IMR-90 (cell line): ENCODE measurements around the gene MYO1C. TPM values are rescaled to one million over a fixed set of nuclear protein-coding genes. Genes with fewer than 3 reads are reported as not detected.

Source experiments
- ATAC-seq: fragments of 200-7000 bp; cut with Tn5 transposase; 2 replicates; pipeline ENCODE4 v1.9.1; 2020; ENCODE audit warnings: low read depth, mild to moderate bottlenecking, moderate library complexity
- BruUV-seq: library from RNA; stranded (reverse); fragments of 400-500 nt; replicated peaks from 2 replicates; lab custom pipeline; 2021; lab: Mats Ljungman, UMichigan
- CTCF ChIA-PET: fragments of 300-600 bp; formaldehyde crosslinking; extraction: SDS; loops from one replicate; lab custom pipeline; 2021; ENCODE audit warnings: antibody characterized with exemption; lab: Yijun Ruan, JAX
- POLR2A ChIA-PET: fragments of 300-600 bp; sonication (Branson Sonifier 250); formaldehyde crosslinking; loops from one replicate; lab custom pipeline; 2022; ENCODE audit warnings: antibody characterized with exemption; ENCODE audit not compliant: unreplicated experiment; lab: Charles Lee
- DNase-seq: peaks from one replicate; pipeline ENCODE4 v3.0.0; 2013
- H2AFZ ChIP-seq: replicated peaks from 2 replicates; pipeline ENCODE3; 2013; ENCODE audit warnings: low read length, mild to moderate bottlenecking; ENCODE audit not compliant: poor library complexity
- H2AK5ac ChIP-seq: 2 replicates; pipeline ENCODE4 v1.6.1; 2013; ENCODE audit warnings: low read depth, low read length, inconsistent platforms
- H2AK9ac ChIP-seq: replicated peaks from 2 replicates; pipeline ENCODE3; 2013; ENCODE audit warnings: mild to moderate bottlenecking, low read depth, low read length, moderate library complexity; ENCODE audit not compliant: poor library complexity
- H2BK120ac ChIP-seq: 2 replicates; pipeline ENCODE4 v1.6.1; 2013; ENCODE audit warnings: low read depth, low read length, inconsistent platforms
- H2BK15ac ChIP-seq: 3 replicates; pipeline ENCODE4 v1.6.1; 2013; ENCODE audit warnings: low read depth, low read length, inconsistent platforms
- H2BK20ac ChIP-seq: 2 replicates; pipeline ENCODE4 v1.6.1; 2013; ENCODE audit warnings: low read depth, mild to moderate bottlenecking, inconsistent platforms, low read length, moderate library complexity
- H2BK5ac ChIP-seq: 2 replicates; pipeline ENCODE4 v1.6.1; 2013; ENCODE audit warnings: mild to moderate bottlenecking, low read depth, low read length, inconsistent platforms; ENCODE audit not compliant: poor library complexity, severe bottlenecking
- H3K14ac ChIP-seq: replicated peaks from 2 replicates; pipeline ENCODE4 v1.6.1; 2013; ENCODE audit warnings: low read depth, low read length, inconsistent platforms
- H3K18ac ChIP-seq: 2 replicates; pipeline ENCODE4 v1.6.1; 2013; ENCODE audit warnings: low read depth, low read length, control low read depth
- H3K23ac ChIP-seq: 2 replicates; pipeline ENCODE4 v1.6.1; 2013; ENCODE audit warnings: low read depth, low read length, inconsistent platforms
- H3K27ac ChIP-seq: 2 replicates; pipeline ENCODE4 v1.5.1; 2013; ENCODE audit warnings: mild to moderate bottlenecking, control low read depth, low read length; ENCODE audit not compliant: insufficient read depth
- H3K27me3 ChIP-seq: 2 replicates; pipeline ENCODE4 v1.6.1; 2013; ENCODE audit warnings: low read length; ENCODE audit not compliant: control insufficient read depth, insufficient read depth
- H3K36me3 ChIP-seq: 2 replicates; pipeline ENCODE4 v1.6.1; 2013; ENCODE audit warnings: low read length, mixed read lengths; ENCODE audit not compliant: control insufficient read depth, insufficient read depth
- H3K4ac ChIP-seq: 2 replicates; pipeline ENCODE4 v1.6.1; 2013; ENCODE audit warnings: low read depth, low read length, inconsistent platforms
- H3K4me1 ChIP-seq: 2 replicates; pipeline ENCODE4 v1.6.1; 2013; ENCODE audit warnings: low read length, mixed read lengths; ENCODE audit not compliant: control insufficient read depth, insufficient read depth
- H3K4me2 ChIP-seq: 2 replicates; pipeline ENCODE4 v1.6.1; 2013; ENCODE audit warnings: low read depth, mild to moderate bottlenecking, control low read depth, low read length, moderate library complexity
- H3K4me3 ChIP-seq: 2 replicates; pipeline ENCODE4 v1.5.1; 2013; ENCODE audit warnings: low read depth, mild to moderate bottlenecking, control low read depth, low read length, moderate library complexity; ENCODE audit not compliant: insufficient read depth
- H3K56ac ChIP-seq: 2 replicates; pipeline ENCODE4 v1.6.1; 2013; ENCODE audit warnings: low read length, inconsistent platforms; ENCODE audit not compliant: insufficient read depth; ENCODE audit errors: extremely low read depth
- H3K79me1 ChIP-seq, 2 experiments: 2 replicates each; pipeline ENCODE4 v1.6.1; 2013; ENCODE audit warnings: low read length in 2 of 2, inconsistent platforms in 1 of 2, low read depth in 1 of 2
- H3K9ac ChIP-seq: 2 replicates; pipeline ENCODE4 v1.6.1; 2013; ENCODE audit warnings: low read depth, low read length, control low read depth
- H3K9me1 ChIP-seq: 2 replicates; pipeline ENCODE4 v1.6.1; 2013; ENCODE audit warnings: low read length, inconsistent platforms; ENCODE audit not compliant: insufficient read depth
- H3K9me3 ChIP-seq: 2 replicates; pipeline ENCODE4 v1.6.1; 2013; ENCODE audit warnings: low read length; ENCODE audit not compliant: control insufficient read depth, insufficient read depth
- H4K20me1 ChIP-seq: 2 replicates; pipeline ENCODE4 v1.6.1; 2013; ENCODE audit warnings: low read length, inconsistent platforms; ENCODE audit not compliant: insufficient read depth
- H4K5ac ChIP-seq: 2 replicates; pipeline ENCODE4 v1.6.1; 2013; ENCODE audit warnings: mild to moderate bottlenecking, low read depth, low read length, control low read depth
- H4K8ac ChIP-seq, 2 experiments: 2 replicates each; pipeline ENCODE4 v1.6.1; 2013; ENCODE audit warnings: low read depth in 2 of 2, low read length in 2 of 2, control low read depth in 1 of 2, inconsistent platforms in 1 of 2
- H4K91ac ChIP-seq: 2 replicates; pipeline ENCODE4 v1.6.1; 2013; ENCODE audit warnings: low read depth, low read length, inconsistent platforms; ENCODE audit not compliant: insufficient read depth
- BHLHE40 ChIP-seq: fragments of 150-350 bp; IDR thresholded peaks from 2 replicates; pipeline ENCODE4 v1.6.1; 2016; ENCODE audit warnings: mild to moderate bottlenecking, low read depth, low read length
- CEBPB ChIP-seq: IDR thresholded peaks from 2 replicates; pipeline ENCODE4 v1.6.1; 2012; ENCODE audit warnings: low read depth, low read length, improper control_type of control experiment
- CHD1 ChIP-seq: IDR thresholded peaks from 2 replicates; pipeline ENCODE4 v1.6.1; 2012; ENCODE audit warnings: low read depth, low read length, improper control_type of control experiment
- ELK1 ChIP-seq: fragments of 150-350 bp; IDR thresholded peaks from 2 replicates; pipeline ENCODE4 v1.6.1; 2016; ENCODE audit warnings: low read depth, mild to moderate bottlenecking, low read length, moderate library complexity, borderline replicate concordance
- FOS ChIP-seq: fragments of 150-350 bp; IDR thresholded peaks from 2 replicates; pipeline ENCODE4 v1.6.1; 2016; ENCODE audit warnings: low read depth, low read length
- MAFK ChIP-seq: IDR thresholded peaks from 2 replicates; pipeline ENCODE4 v1.6.1; 2012; ENCODE audit warnings: low read depth, low read length, improper control_type of control experiment
- MAZ ChIP-seq: IDR thresholded peaks from 2 replicates; pipeline ENCODE4 v1.6.1; 2012; ENCODE audit warnings: low read depth, mild to moderate bottlenecking, low read length, improper control_type of control experiment, moderate library complexity, borderline replicate concordance
- MXI1 ChIP-seq: IDR thresholded peaks from 2 replicates; pipeline ENCODE4 v1.6.1; 2012; ENCODE audit warnings: low read depth, mild to moderate bottlenecking, low read length, moderate library complexity, borderline replicate concordance
- NFE2L2 ChIP-seq: fragments of 150-350 bp; IDR thresholded peaks from 2 replicates; pipeline ENCODE4 v1.6.1; 2016; ENCODE audit warnings: low read depth, mild to moderate bottlenecking, low read length
- POLR2A ChIP-seq: IDR thresholded peaks from 2 replicates; pipeline ENCODE4 v1.6.1; 2012; ENCODE audit warnings: mild to moderate bottlenecking, low read depth, low read length
- RAD21 ChIP-seq: IDR thresholded peaks from 2 replicates; pipeline ENCODE4 v1.6.1; 2012; ENCODE audit warnings: low read length, improper control_type of control experiment
- RCOR1 ChIP-seq: IDR thresholded peaks from 2 replicates; pipeline ENCODE4 v1.6.1; 2012; ENCODE audit warnings: mild to moderate bottlenecking, low read length, improper control_type of control experiment; ENCODE audit not compliant: insufficient replicate concordance
- RFX5 ChIP-seq: IDR thresholded peaks from 2 replicates; pipeline ENCODE4 v1.8.0; 2012; ENCODE audit warnings: low read depth, mild to moderate bottlenecking, low read length, moderate library complexity
- SMC3 ChIP-seq: fragments of 150-350 bp; IDR thresholded peaks from 2 replicates; pipeline ENCODE4 v1.6.1; 2016; ENCODE audit warnings: low read depth, mild to moderate bottlenecking, antibody characterized with exemption, low read length, moderate library complexity
- WGBS, 2 experiments: methylation state at CpG; one replicate each; pipeline versions ENCODE4 v1.1.5 to v1.1.7; 2013; ENCODE audit warnings: missing lambda C conversion rate in 2 of 2; ENCODE audit not compliant: insufficient read length in 1 of 2; ENCODE audit errors: extremely low coverage in 2 of 2; 5-methylcytosine and 5-hydroxymethylcytosine counted together
- dilution Hi-C: fragments of 300-500 bp; cut with HindIII; formaldehyde crosslinking; loops from one replicate; pipeline ENCODE4 v1.14.3; 2018; ENCODE audit warnings: low sequenced_read_pairs; ENCODE audit not compliant: unreplicated experiment
- in situ Hi-C: fragments of 300-500 bp; cut with MboI; formaldehyde crosslinking; loops from 3 replicates; pipeline ENCODE4 v1.14.3; 2019; ENCODE audit warnings: low sequenced_read_pairs, inconsistent platforms, mixed read lengths
- intact Hi-C: fragments of 100-400 bp; cut with micrococcal nuclease; formaldehyde crosslinking; loops from 2 replicates; pipeline ENCODE4 v1.10.0; 2022
- polyA plus RNA-seq, 3 experiments: library from polyadenylated mRNA; depleted of rRNA; stranded (reverse); fragments of >200 nt; gene quantifications; 2 replicates each; pipeline ENCODE4 v1.2.3, GENCODE V29; 2012; ENCODE audit warnings: low replicate concordance in 1 of 3
- total RNA-seq: library from RNA; depleted of rRNA; stranded (reverse); fragments of >200 nt; gene quantifications from 2 replicates; pipeline ENCODE4 v1.2.3, GENCODE V29; 2012
- TF ChIP-seq, protein P1 (sequence below): fragments of 150-350 bp; IDR thresholded peaks from 2 replicates; pipeline ENCODE4 v1.6.1; 2017; ENCODE audit warnings: mild to moderate bottlenecking, antibody characterized with exemption, low read length, low read depth
- TF ChIP-seq, protein P2 (sequence below): conservative IDR thresholded peaks from 2 replicates; pipeline ENCODE4 v1.5.1; 2012; ENCODE audit warnings: mild to moderate bottlenecking, low read depth, low read length, improper control_type of control experiment

Gene MYO1C
- total and polyA plus RNA-seq, 2 of the 4 experiments (the other 2 are of a cell fraction), result 162 to 196 TPM

- no TSS peak for BruUV-seq
- in situ Hi-C loops (no loop called here), intact Hi-C loops (no loop called here), dilution Hi-C loops (no loop called here)
- H2BK20ac ChIP-seq, result no peak overlapping the region
- no peak overlapping the region for H3K4me2 ChIP-seq
- H2BK15ac ChIP-seq, result no peak overlapping the region
- no peak overlapping the region for H3K9ac ChIP-seq
- ChIA-PET CTCF (no interaction called here), POLR2A (interaction anchor here (0.5 kb wide), 1 partner anchor 93 kb away, joined by 3 read pairs; no protein-coding TSS in a partner anchor)
- no peak overlapping the region for H3K4me3 ChIP-seq
- H2AK9ac ChIP-seq, result peak overlapping the region; percentile 88
- H3K36me3 ChIP-seq, result peaks cover 14% of the 10 kb centered on the region
- H3K9me3 ChIP-seq, result no peaks in the 10 kb centered on the region
- no peak overlapping the region for H3K56ac ChIP-seq
- peaks cover 3% of the 10 kb centered on the region; the same call in 1 of the 2 replicates for H4K20me1 ChIP-seq
- H3K18ac ChIP-seq, result no peak overlapping the region
- no peak overlapping the region for H3K27ac ChIP-seq
- H4K91ac ChIP-seq, result no peak overlapping the region
- no peak overlapping the region for H2AK5ac ChIP-seq
- H3K9me1 ChIP-seq, result peaks cover 12% of the 10 kb centered on the region; the same call in 1 of the 2 replicates
- no peak overlapping the region for H4K5ac ChIP-seq
- no peak overlapping the region for H3K14ac ChIP-seq
- no peak overlapping the region for H3K23ac ChIP-seq
- peaks cover 5 to 25% of the 10 kb centered on the region in 2 experiments; a peak in 3 of 4 replicates for H3K79me1 ChIP-seq
- H3K4ac ChIP-seq, result no peak overlapping the region
- no peak overlapping the region for H4K8ac ChIP-seq
- ATAC-seq, result no peak
- WGBS, 2 experiments, result no CpG with 5 or more reads among the region's 11 CpGs
- no peak overlapping the region for H2BK120ac ChIP-seq
- H3K4me1 ChIP-seq, result peaks cover 13% of the 10 kb centered on the region
- DNase-seq, result no peak
- TF ChIP-seq, protein P1, sequence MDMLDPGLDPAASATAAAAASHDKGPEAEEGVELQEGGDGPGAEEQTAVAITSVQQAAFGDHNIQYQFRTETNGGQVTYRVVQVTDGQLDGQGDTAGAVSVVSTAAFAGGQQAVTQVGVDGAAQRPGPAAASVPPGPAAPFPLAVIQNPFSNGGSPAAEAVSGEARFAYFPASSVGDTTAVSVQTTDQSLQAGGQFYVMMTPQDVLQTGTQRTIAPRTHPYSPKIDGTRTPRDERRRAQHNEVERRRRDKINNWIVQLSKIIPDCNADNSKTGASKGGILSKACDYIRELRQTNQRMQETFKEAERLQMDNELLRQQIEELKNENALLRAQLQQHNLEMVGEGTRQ, result no peak
- TF ChIP-seq, protein P2, sequence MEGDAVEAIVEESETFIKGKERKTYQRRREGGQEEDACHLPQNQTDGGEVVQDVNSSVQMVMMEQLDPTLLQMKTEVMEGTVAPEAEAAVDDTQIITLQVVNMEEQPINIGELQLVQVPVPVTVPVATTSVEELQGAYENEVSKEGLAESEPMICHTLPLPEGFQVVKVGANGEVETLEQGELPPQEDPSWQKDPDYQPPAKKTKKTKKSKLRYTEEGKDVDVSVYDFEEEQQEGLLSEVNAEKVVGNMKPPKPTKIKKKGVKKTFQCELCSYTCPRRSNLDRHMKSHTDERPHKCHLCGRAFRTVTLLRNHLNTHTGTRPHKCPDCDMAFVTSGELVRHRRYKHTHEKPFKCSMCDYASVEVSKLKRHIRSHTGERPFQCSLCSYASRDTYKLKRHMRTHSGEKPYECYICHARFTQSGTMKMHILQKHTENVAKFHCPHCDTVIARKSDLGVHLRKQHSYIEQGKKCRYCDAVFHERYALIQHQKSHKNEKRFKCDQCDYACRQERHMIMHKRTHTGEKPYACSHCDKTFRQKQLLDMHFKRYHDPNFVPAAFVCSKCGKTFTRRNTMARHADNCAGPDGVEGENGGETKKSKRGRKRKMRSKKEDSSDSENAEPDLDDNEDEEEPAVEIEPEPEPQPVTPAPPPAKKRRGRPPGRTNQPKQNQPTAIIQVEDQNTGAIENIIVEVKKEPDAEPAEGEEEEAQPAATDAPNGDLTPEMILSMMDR, result no peak
- TF ChIP-seq NFE2L2 (no peak), SMC3 (no peak), CEBPB (no peak), ELK1 (no peak), FOS (no peak), MAZ (no peak), MAFK (no peak), RCOR1 (no peak), CHD1 (no peak), BHLHE40 (no peak), POLR2A (no peak), RFX5 (no peak), RAD21 (no peak), MXI1 (no peak)
- H3K27me3 ChIP-seq, result no peaks in the 10 kb centered on the region
- no peak overlapping the region for H2BK5ac ChIP-seq
- no peak overlapping the region for H2AFZ ChIP-seq
Observed at GRCh38 chr17:1494736-1495253, 2.3 kb upstream of the MYO1C start.
